GM12864 (cell line): ENCODE results near the gene IMPA2.

Experiments
- DNase-seq: peaks from one replicate; pipeline ENCODE4 v3.0.0-alpha.2; 2011; ENCODE audit warnings: low read depth
- H3K4me3 ChIP-seq: 2 replicates; pipeline ENCODE4 v1.5.1; 2011; ENCODE audit warnings: mild to moderate bottlenecking, low read depth, low read length, control low read depth
- TF ChIP-seq, protein P1 (sequence below): IDR thresholded peaks from 2 replicates; pipeline ENCODE4 v1.5.1; 2011; ENCODE audit warnings: low read depth, mild to moderate bottlenecking, moderate library complexity, low read length, control low read depth, inconsistent platforms; ENCODE audit errors: missing control alignments

Gene IMPA2

GRCh38 chr18:11946756-11947155, 34.6 kb upstream of the IMPA2 start:
- no peak overlapping the region; the same call in 1 of the 2 replicates for H3K4me3 ChIP-seq
- TF ChIP-seq, protein P1, sequence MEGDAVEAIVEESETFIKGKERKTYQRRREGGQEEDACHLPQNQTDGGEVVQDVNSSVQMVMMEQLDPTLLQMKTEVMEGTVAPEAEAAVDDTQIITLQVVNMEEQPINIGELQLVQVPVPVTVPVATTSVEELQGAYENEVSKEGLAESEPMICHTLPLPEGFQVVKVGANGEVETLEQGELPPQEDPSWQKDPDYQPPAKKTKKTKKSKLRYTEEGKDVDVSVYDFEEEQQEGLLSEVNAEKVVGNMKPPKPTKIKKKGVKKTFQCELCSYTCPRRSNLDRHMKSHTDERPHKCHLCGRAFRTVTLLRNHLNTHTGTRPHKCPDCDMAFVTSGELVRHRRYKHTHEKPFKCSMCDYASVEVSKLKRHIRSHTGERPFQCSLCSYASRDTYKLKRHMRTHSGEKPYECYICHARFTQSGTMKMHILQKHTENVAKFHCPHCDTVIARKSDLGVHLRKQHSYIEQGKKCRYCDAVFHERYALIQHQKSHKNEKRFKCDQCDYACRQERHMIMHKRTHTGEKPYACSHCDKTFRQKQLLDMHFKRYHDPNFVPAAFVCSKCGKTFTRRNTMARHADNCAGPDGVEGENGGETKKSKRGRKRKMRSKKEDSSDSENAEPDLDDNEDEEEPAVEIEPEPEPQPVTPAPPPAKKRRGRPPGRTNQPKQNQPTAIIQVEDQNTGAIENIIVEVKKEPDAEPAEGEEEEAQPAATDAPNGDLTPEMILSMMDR, result no peak
- DNase-seq, result no peak

DNA sequence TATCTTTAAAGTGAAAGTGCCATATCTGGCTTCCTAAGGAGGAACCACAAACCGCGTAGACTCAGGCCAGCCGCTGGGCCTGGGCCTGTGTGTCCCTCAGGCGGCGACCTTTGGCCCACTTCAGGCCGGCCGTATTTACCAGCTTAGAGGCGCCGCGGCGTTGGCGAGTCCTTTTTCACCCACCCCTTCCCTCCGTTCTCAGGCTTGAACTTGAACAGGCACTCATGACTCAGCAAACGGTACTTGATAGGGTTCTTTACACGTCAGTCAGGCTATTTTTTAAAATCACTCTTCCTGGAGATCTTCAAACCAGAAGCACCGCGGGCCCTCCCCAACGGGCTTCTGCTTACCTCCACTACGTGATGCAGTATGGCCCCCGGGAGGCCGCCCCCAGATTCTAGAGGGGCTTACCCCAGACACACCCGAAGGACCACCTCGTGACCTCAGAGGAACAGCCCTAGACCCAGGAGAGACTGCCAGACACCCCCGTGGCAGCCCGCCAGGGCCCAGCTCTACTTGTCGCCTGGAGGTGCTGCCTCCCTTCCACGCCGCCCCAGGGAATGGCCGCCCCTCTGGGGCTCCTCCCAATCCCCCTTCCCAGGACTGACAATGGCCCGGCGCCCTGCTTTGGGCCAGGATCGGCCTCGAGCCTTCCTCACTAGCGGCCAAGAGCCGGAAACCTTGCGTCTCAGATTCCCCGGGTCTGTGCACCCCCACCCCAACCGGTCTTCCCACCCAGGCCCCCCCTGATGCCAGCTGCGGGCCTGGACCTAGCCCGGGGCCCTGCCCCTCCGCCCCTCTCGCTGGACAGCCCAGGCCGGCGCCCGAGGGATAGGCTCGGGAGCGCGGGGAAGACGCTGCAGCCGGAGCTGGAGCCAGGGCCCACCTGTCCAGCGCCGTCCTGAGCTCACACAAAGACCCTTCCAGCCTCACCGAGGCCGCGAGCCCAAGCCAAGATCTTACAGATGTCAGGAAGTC, 33.8 kb upstream of the IMPA2 start:
- peak; percentile 65 for DNase-seq
- peak overlapping the region; percentile 30 for H3K4me3 ChIP-seq
- TF ChIP-seq, protein P1, result no peak

DNA sequence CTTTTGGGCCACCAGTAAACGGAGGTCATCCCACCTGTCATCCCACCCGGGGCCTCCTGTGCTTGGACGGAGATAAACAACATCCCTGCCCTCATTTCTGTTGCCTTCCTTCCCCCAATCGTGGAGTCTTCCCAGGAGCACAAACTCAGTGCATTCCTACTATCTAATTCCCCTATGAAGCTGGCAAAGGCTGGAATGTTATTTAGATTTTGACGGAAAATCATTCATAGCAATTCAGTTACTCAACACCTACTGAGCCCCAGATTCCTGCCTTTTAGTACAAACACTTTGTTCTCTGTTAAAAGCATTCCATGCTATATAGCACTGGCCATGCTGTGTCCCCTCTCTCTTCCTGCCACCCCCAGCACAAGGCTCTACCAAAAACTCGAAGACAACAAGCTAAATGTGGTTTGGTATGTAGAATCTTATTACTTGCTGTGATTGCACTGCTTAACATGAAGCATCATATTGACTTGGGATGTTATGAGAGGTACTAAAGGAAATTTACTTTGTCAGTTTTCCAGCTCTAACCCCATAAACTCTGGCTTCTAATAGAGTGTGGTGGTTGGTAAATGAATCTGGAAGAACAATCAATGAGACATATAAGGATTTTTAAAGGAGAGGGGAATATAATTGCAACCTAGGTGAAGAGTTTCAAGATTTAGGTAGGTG, 32.3 kb upstream of the IMPA2 start:
- DNase-seq, result no peak
- TF ChIP-seq, protein P1, result no peak
- H3K4me3 ChIP-seq, result no peak overlapping the region

GRCh38 chr18:11950824-11951223, 30.5 kb upstream of the IMPA2 start:
- H3K4me3 ChIP-seq, result no peak overlapping the region
- TF ChIP-seq, protein P1, result no peak
- DNase-seq, result no peak

GRCh38 chr18:11951390-11951851, 29.9 kb upstream of the IMPA2 start:
- TF ChIP-seq, protein P1, result no peak
- H3K4me3 ChIP-seq, result no peak overlapping the region
- no peak for DNase-seq

- no peak for DNase-seq
- TF ChIP-seq, protein P1, result no peak
- H3K4me3 ChIP-seq, result no peak overlapping the region
Measured at GRCh38 chr18:11953113-11953512, 28.2 kb upstream of the IMPA2 start.
